Fibroblast of pulmonary artery (primary cell): ENCODE measurements around the gene NFE2L2.

Experiments
- DNase-seq: peaks from one replicate; pipeline ENCODE4 v3.0.0-alpha.2; 2010; ENCODE audit warnings: low read depth
- H3K4me3 ChIP-seq: replicated peaks from 2 replicates; pipeline ENCODE4 v1.5.1; 2011; ENCODE audit warnings: low read depth, mild to moderate bottlenecking, control low read depth, low read length, moderate library complexity
- TF ChIP-seq, protein P1 (sequence below): IDR thresholded peaks from 2 replicates; pipeline ENCODE4 v1.5.1; 2011; ENCODE audit warnings: mild to moderate bottlenecking, control low read depth, low read length, inconsistent platforms; ENCODE audit errors: missing control alignments

Gene NFE2L2

DNA sequence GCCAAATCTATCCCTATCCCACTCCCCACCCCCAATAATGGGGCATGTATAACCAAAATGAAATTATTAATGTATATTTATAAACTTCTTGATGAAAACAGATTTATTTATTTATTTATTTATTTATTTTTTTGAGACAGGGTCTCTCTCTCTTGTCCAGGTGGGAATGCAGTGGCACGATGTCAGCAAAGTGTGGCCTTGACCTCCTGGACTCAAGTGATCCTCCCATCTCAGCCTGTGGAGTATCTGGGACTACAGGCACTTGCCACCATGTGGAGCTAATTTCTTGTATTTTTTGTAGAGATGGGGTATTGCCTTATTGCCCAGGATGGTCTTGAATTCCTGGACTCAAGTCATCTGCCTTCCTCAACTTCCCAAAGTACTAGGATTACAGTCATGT is 79.9 kb downstream of the NFE2L2 start:
- no peak for DNase-seq
- no peak overlapping the region for H3K4me3 ChIP-seq
- TF ChIP-seq, protein P1, sequence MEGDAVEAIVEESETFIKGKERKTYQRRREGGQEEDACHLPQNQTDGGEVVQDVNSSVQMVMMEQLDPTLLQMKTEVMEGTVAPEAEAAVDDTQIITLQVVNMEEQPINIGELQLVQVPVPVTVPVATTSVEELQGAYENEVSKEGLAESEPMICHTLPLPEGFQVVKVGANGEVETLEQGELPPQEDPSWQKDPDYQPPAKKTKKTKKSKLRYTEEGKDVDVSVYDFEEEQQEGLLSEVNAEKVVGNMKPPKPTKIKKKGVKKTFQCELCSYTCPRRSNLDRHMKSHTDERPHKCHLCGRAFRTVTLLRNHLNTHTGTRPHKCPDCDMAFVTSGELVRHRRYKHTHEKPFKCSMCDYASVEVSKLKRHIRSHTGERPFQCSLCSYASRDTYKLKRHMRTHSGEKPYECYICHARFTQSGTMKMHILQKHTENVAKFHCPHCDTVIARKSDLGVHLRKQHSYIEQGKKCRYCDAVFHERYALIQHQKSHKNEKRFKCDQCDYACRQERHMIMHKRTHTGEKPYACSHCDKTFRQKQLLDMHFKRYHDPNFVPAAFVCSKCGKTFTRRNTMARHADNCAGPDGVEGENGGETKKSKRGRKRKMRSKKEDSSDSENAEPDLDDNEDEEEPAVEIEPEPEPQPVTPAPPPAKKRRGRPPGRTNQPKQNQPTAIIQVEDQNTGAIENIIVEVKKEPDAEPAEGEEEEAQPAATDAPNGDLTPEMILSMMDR, result no peak

DNA sequence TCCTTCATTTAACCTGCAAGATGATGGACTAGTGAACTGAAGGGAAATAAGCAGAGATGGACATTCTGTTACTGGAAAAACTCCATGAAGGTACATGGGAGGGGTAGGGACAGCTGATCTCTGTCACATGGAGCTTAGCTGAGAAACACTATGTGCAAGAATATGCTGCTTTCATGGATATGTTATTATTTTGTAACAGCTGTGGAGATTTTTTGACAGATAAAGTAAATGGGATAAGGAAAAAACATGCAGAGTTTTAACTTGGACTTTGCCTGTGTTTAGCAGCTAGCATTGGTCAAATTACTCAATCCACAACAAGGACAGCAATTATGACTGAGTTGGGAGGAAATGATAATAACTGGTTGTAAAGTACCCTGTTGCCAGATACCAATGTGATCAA is 80.7 kb downstream of the NFE2L2 start:
- TF ChIP-seq, protein P1, result no peak
- no peak overlapping the region for H3K4me3 ChIP-seq
- no peak for DNase-seq
